Fibroblast of lung (primary cell): Measurements from ENCODE around the gene HNF4A. TPM values are rescaled to one million over a fixed set of nuclear protein-coding genes. Genes with fewer than 3 reads are reported as not detected.

ENCODE experiments used
- DNase-seq, 2 donors: peaks; one replicate each; pipeline versions ENCODE4 v3.0.0 to v3.0.0-alpha.2; 2010; ENCODE audit warnings: low read depth in 2 of 2
- H2AFZ ChIP-seq: 2 replicates; pipeline ENCODE4 v1.5.1; 2012; ENCODE audit warnings: low read length, control low read depth, inconsistent platforms
- H3K27ac ChIP-seq: 2 replicates; pipeline ENCODE4 v1.5.1; 2011; ENCODE audit warnings: low read length, control low read depth; ENCODE audit not compliant: insufficient read depth
- H3K27me3 ChIP-seq: 2 replicates; pipeline ENCODE4 v1.5.1; 2011; ENCODE audit warnings: mild to moderate bottlenecking, low read length; ENCODE audit not compliant: control insufficient read depth, insufficient read depth
- H3K36me3 ChIP-seq: 2 replicates; pipeline ENCODE4 v1.5.1; 2011; ENCODE audit warnings: low read length; ENCODE audit not compliant: control insufficient read depth, insufficient read depth
- H3K4me1 ChIP-seq: 2 replicates; pipeline ENCODE4 v1.5.1; 2011; ENCODE audit warnings: low read length; ENCODE audit not compliant: control insufficient read depth, insufficient read depth; ENCODE audit errors: extremely low read depth
- H3K4me2 ChIP-seq: 2 replicates; pipeline ENCODE4 v1.5.1; 2011; ENCODE audit warnings: low read length, control low read depth; ENCODE audit not compliant: insufficient read depth; ENCODE audit errors: extremely low read depth
- H3K4me3 ChIP-seq, 4 experiments: fragments of 200-600 bp in 1 of 4; sonication (generic) in 1 of 4; replicated peaks in 1 of 4; 2 replicates each; pipeline ENCODE4 v1.5.1; 2011 to 2016; ENCODE audit warnings: low read length in 4 of 4, low read depth in 3 of 4, mild to moderate bottlenecking in 3 of 4, control low read depth in 2 of 4, inconsistent platforms in 1 of 4, mixed read lengths in 1 of 4; ENCODE audit not compliant: insufficient read depth in 1 of 4; ENCODE audit errors: control extremely low read depth in 1 of 4
- H3K79me2 ChIP-seq: 2 replicates; pipeline ENCODE4 v1.5.1; 2012; ENCODE audit warnings: mild to moderate bottlenecking, low read length, inconsistent platforms; ENCODE audit not compliant: control insufficient read depth, insufficient read depth
- H3K9ac ChIP-seq: 2 replicates; pipeline ENCODE4 v1.5.1; 2011; ENCODE audit warnings: mild to moderate bottlenecking, low read length, control low read depth; ENCODE audit not compliant: insufficient read depth
- H3K9me3 ChIP-seq: 2 replicates; pipeline ENCODE4 v1.5.1; 2012; ENCODE audit warnings: low read depth, low read length; ENCODE audit not compliant: control insufficient read depth, insufficient read depth
- H4K20me1 ChIP-seq: 2 replicates; pipeline ENCODE4 v1.5.1; 2011; ENCODE audit warnings: low read length; ENCODE audit not compliant: control insufficient read depth, insufficient read depth; ENCODE audit errors: extremely low read depth
- EZH2 ChIP-seq: IDR thresholded peaks from 2 replicates; pipeline ENCODE4 v1.5.1; 2012; ENCODE audit warnings: low read length, control low read depth, mild to moderate bottlenecking; ENCODE audit errors: missing control alignments
- polyA plus RNA-seq, 2 donors: library from polyadenylated mRNA; depleted of rRNA in 1 of 2; stranded (reverse) in 1 of 2; unstranded in 1 of 2; fragments of >200 nt; gene quantifications; 2 replicates each; pipeline ENCODE4 v1.2.1, GENCODE V29; 2011 to 2012; ENCODE audit warnings: missing spikeins in 1 of 2
- total RNA-seq: library from RNA; depleted of rRNA; stranded (reverse); fragments of >200 nt; gene quantifications from 2 replicates; pipeline ENCODE4 v1.2.1, GENCODE V29; 2014
- TF ChIP-seq, protein P1 (sequence below), 2 donors: IDR thresholded peaks in 1 of 2; conservative IDR thresholded peaks in 1 of 2; 1 replicate in 1 of 2; 2 replicates in 1 of 2; pipeline ENCODE4 v1.5.1; 2011 to 2012; ENCODE audit warnings: low read length in 2 of 2, control low read depth in 1 of 2, inconsistent platforms in 1 of 2, low read depth in 1 of 2, mild to moderate bottlenecking in 1 of 2

Gene HNF4A
- total and polyA plus RNA-seq, 2 donors (not counting 1 experiment from before 2014, with no cell fraction given), result not detected

DNA sequence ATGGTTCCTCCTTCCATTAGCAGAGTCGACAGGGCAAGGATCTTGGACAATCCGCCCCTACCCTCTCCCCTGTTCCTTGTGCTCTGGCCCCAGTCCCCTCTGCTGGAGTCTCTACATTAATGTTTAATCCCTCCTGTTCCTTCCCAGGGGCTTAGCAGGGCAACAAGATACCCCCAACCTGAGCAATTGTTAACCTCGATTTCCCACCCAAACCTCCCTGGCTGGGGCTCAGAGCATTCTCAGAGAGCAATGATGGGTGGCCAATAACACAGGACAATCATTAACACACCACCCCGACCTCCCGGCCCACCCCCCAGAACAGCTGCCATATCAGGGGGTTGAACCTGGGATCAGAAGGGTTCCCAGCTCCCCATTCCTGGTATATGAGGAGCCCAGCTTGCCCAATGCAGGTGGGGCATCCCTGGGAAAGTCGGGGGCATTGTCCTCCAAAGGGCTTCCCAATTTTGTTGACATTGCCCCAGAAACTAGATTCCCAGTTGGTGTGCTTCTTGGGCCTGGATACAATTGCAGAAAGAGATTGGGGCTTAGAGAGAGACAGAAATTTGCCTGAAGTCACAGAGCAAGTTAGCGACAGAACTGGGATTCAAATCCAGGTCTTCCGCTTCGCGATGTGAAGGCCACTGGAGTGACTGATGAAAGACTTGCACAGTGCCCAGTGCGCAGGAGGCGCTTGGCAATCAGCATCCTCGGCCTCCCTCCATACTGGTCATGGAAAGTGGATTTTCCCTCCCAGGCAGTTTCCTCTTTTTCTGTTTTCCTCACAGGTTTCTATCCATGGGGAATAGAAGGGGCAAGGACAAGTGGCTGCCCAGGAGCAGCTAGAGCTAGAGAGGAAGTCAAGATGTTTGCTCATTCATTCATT, 60.6 kb downstream of the HNF4A start:
- H3K4me3 ChIP-seq, result no peak overlapping the region
- no peak overlapping the region for H3K27ac ChIP-seq
- DNase-seq, result no peak
- no peak overlapping the region for H3K4me2 ChIP-seq
- TF ChIP-seq, protein P1, sequence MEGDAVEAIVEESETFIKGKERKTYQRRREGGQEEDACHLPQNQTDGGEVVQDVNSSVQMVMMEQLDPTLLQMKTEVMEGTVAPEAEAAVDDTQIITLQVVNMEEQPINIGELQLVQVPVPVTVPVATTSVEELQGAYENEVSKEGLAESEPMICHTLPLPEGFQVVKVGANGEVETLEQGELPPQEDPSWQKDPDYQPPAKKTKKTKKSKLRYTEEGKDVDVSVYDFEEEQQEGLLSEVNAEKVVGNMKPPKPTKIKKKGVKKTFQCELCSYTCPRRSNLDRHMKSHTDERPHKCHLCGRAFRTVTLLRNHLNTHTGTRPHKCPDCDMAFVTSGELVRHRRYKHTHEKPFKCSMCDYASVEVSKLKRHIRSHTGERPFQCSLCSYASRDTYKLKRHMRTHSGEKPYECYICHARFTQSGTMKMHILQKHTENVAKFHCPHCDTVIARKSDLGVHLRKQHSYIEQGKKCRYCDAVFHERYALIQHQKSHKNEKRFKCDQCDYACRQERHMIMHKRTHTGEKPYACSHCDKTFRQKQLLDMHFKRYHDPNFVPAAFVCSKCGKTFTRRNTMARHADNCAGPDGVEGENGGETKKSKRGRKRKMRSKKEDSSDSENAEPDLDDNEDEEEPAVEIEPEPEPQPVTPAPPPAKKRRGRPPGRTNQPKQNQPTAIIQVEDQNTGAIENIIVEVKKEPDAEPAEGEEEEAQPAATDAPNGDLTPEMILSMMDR (conservative IDR thresholded peaks at IDR 0.05 in 1 of 2, IDR thresholded peaks at IDR 0.05 in 1 of 2; ENCODE audit: low read depth in 1 of 2, low read length in 2 of 2), result no peak
- no peak for TF ChIP-seq EZH2
- no peaks in the 10 kb centered on the region for H3K36me3 ChIP-seq
- H3K4me1 ChIP-seq, result no peaks in the 10 kb centered on the region
- peaks cover 10% of the 10 kb centered on the region for H3K27me3 ChIP-seq
- H4K20me1 ChIP-seq, result no peaks in the 10 kb centered on the region
- no peaks in the 10 kb centered on the region for H3K9me3 ChIP-seq
- H3K79me2 ChIP-seq, result no peaks in the 10 kb centered on the region
- H2AFZ ChIP-seq, result no peak overlapping the region
- H3K9ac ChIP-seq, result no peak overlapping the region

DNA sequence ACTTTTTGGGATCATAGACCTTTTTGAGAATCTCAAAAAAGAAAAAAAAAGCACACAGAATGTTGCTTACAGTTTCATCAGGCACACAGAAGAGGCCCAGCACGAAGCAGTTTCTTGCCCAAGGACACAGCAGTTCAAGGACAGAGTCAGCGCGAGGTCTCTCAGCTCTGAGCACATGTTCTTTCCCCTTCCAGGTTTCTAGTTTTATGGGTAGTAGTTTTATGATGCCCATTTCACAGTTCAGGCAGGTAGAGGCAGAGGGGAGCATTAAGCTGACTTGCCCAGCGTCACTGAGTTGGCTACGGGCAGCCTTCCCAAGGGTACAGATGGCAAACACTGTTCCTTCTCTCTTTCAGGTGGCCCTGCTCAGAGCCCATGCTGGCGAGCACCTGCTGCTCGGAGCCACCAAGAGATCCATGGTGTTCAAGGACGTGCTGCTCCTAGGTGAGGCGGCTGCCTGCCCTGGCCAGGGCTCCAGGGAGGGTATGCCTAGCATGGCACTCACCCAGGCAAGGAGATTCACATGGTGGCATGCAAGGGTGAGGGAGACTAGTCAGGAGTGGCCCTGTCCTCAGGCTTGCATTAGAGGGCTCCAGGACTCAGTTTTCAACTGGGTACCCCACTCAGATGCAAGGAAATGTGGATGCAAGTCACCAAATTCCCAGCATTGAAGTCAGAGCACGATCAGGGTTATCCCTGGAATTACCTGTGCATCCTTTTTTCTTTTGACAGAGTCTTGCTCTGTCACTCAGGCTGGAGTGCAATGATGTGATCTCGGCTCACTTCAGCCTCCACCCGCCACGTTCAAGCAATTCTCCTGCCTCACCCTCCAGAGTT, 62.8 kb downstream of the HNF4A start:
- no peak for DNase-seq
- H3K4me1 ChIP-seq, result no peaks in the 10 kb centered on the region

More for the DNA sequence above, 62.8 kb downstream of the HNF4A start:
- Histone ChIP-seq H3K4me3 (no peak overlapping the region), H3K9ac (no peak overlapping the region), H3K4me2 (no peak overlapping the region), H3K27ac (no peak overlapping the region), H3K36me3 (no peaks in the 10 kb centered on the region), H3K79me2 (no peaks in the 10 kb centered on the region), H3K9me3 (no peaks in the 10 kb centered on the region), H2AFZ (no peak overlapping the region), H4K20me1 (no peaks in the 10 kb centered on the region), H3K27me3 (peaks cover 6% of the 10 kb centered on the region)
- TF ChIP-seq EZH2, result no peak
- TF ChIP-seq, protein P1 (conservative IDR thresholded peaks at IDR 0.05 in 1 of 2, IDR thresholded peaks at IDR 0.05 in 1 of 2; ENCODE audit: low read depth in 1 of 2, low read length in 2 of 2), result no peak
